Epithelial cell of prostate (primary cell): ENCODE measurements around the gene KLF7.
A peak's percentile ranks its signal among the peaks of the same experiment; 100 is the strongest.

Experiments
- DNase-seq: peaks from one replicate; pipeline ENCODE4 v3.0.0-alpha.2; 2011; ENCODE audit warnings: low read depth, low spot score
- H3K27ac ChIP-seq: fragments of 450-650 bp; 2 replicates; pipeline ENCODE4 v1.5.1; 2017; ENCODE audit warnings: mild to moderate bottlenecking

Gene KLF7

DNA sequence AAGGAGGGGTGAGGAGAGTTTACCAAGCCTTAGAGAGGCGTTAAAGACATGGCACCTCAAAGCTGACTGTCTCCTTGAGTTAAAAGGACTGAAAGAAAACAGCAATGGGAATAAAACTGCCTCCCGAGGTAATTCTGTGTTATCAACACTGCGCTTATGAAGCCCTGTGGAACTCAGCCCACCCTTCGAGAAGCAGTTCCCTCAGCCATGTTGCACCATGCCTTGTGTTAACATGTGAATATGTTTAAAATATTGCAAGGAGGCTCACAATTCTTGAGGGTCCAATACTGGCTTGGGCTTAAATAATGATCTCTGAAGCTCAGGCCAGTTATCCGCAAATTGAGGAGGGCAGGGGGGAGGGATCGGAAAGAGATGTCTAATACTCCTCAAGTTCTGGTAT lies 14.7 kb downstream of the KLF7 start:
- no peak for DNase-seq
- H3K27ac ChIP-seq, result no peak overlapping the region

- H3K27ac ChIP-seq, result peak overlapping the region; percentile 21
Observed at GRCh38 chr2:207150284-207150683, 15.5 kb downstream of the KLF7 start.

DNA sequence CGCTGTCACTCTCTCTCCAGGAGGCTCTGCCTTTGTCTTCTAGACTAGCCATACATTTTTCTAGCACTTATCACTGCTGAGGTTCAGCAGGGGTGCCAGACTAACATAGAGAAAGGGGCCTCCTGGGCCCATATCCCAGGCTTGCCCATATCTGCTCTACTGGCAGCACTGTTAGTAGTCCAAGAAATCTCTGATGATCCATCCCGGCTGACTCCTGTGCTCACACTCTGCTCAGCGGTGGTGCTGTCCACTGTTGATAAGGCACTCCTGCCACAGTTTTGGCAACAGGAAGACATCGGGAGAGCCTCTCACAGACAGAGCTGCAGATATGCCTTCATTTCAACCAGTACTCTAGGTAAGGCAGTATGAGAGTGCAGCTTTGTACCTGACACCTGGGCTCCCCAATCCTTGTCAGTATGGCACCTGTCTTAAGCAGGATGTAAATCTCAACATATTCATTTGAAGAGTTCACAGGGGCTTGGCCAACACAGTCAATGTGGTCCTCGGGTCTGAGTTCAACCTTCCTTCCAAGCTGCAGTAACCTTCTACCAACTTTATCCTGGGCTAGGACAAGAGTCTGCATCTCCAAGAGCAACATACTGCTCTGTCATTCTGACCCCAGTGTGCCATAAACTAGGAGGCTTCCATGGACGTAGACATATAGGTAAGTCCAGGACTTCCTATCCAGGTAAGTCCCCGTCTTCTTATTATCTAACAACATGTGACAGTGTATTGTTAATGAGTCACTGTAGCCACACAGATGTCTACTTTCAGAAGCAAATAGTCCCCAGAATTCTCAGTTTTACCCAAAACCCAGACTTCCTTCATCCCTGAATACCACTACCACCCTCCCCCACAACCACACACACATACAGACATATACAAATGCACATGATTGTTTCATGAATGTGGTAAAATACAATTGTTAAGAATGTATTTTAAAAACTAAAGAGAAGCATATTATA lies 16.2 kb downstream of the KLF7 start:
- DNase-seq, result no peak
- H3K27ac ChIP-seq, result peak overlapping the region; percentile 21

More at GRCh38 chr2:207150284-207150683, 15.5 kb downstream of the KLF7 start:
- no peak for DNase-seq

DNA sequence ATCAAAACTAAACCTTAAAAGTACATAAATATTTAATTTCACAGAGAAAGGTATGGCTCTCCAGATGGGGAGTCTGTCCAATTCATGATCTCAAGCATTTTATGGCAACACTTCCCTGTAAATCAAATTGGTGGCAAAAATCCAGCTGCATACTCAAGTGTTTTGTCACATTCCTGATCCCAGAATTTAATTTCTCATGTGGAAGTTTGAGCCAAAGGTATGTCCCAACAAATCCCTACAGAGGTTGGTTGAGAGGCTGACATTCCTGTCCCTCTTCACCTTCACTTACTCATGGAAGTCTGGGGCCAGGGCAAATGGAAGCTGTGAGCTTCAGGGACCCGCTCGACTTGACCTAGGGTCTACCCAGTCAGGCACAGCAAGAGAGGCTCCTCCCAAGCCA lies 17.7 kb downstream of the KLF7 start:
- DNase-seq, result no peak
- H3K27ac ChIP-seq, result peak overlapping the region; percentile 21

DNA sequence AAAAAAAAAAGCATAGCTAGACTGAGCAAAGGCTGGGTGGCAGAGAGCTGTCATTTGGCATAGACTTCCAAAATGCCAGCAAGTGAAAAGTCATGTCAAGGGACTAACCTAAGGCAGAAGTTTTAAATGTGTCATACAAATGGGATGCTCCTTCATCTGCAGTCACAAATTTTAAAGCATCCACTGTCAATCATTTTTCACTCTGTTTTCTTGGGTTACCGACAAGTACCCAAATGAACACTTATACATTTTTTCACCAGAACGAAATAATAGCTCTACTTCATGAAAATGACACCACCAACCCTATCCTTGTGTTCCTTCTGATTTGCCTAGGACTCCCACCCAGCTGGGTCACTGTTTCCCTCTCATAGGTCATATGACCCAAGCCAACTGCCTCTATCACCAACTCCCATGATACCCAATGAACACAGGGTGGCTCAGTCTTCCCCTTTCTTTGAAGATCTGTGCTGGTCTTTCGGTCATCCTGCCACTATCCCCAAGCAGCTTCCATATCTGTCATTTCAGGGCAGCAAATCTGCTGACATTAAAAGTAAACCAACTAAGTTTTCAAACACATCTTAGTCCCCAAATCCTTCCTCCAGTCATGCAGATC lies 21.5 kb downstream of the KLF7 start:
- no peak overlapping the region for H3K27ac ChIP-seq
- no peak for DNase-seq

DNA sequence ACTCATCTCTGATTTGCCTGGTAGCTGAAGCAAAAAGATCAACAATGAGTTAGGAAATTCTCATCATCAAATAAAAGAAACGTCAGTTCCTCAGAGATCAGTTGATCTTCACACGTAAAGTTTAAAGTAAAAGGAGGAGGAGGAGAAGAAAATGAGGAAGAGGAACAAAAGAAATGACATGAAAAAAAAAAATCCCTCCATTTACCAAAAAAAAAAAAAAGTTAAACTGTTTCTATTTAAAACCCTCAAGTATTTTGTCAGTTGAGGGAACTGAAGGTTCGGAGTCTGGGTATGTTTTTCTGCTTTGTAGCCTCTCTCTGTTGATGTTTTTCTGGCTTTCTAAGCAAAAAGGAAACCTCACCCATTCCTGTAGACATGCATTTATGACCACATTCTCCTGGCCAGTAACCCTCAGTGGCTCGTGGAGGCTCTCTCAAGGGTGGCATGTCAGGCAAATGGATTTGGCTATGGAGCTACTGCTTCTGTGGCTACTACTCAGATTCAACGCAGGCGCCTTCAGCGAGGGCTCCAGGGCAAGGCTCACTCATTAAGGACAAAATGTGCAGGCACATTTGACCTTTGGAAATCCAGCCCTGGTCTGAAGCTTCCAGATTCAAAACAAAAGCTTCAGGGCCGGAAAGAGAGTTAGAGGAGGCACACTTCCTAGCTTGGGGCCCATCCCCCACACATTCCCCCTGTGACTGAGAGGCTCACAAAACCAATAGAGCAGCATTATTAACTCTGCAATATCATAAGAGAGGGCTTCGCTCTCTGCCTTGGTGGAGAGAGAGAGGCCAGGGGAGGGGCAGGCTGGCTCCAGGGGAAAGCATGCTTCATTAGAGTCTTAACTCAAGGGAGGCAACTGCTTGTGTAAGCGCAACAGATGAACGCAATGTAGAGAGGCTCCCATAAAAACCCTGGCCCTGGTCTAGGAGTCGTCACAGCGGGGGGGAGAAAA lies 22.3 kb downstream of the KLF7 start:
- H3K27ac ChIP-seq, result peak overlapping the region; percentile 11
- no peak for DNase-seq

GRCh38 chr2:207142461-207142860 lies 23.3 kb downstream of the KLF7 start:
- no peak for DNase-seq
- H3K27ac ChIP-seq, result peak overlapping the region; percentile 11

GRCh38 chr2:207141386-207141785 lies 24.4 kb downstream of the KLF7 start:
- no peak for DNase-seq
- peak overlapping the region; percentile 13 for H3K27ac ChIP-seq

DNA sequence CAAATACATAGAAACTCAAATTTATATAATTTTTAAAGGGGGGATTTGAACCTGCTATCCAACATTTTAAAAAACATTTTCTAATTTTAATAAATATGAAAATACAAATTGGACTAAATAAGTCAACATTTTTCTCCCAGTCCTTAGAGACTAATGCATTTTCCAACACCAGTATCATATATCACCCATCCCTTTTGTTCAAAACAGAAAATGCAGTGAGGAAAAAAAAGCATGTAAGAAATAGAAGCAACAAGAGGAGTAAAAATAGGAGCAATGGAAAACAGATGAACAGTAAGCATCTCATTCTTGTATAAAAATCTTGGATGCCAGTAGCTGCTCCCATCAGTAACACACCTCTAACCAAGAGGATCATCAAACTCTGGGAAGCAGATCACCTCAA lies 25.5 kb downstream of the KLF7 start:
- DNase-seq, result no peak
- H3K27ac ChIP-seq, result no peak overlapping the region

GRCh38 chr2:207139552-207139951 lies 26.2 kb downstream of the KLF7 start:
- no peak for DNase-seq
- peak overlapping the region; percentile 70 for H3K27ac ChIP-seq

DNA sequence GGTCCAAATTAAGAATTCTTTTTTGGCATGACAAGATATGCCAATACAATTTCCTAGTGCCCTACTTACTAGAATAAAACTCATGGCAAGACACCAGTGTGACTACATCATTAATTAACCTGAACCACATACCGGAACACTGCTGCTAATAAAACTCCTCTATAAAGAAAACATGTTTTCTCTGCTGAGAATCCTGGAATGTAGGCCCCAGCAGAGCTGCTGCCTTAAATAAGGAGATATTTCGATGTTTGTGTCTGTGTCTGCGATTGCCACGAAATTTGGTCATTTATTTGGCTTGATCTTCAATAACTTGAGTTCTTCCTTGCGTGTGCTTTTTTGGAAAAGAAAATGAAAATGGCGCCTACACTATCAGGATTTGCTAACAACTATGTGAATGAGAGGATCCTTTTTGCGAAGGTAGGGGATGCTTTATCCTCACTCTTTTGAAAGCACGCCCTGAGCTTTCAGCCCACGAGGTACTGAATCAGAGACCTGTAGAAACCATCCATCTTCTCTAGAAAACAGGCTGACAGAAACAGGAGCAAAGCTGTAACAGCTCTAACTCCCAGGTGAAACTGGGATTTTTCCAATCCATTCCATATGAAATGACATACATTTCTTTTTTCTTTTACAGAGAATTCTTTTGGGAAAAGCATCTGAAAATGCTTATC lies 27.0 kb downstream of the KLF7 start:
- DNase-seq, result no peak
- peak overlapping the region; percentile 70 for H3K27ac ChIP-seq

DNA sequence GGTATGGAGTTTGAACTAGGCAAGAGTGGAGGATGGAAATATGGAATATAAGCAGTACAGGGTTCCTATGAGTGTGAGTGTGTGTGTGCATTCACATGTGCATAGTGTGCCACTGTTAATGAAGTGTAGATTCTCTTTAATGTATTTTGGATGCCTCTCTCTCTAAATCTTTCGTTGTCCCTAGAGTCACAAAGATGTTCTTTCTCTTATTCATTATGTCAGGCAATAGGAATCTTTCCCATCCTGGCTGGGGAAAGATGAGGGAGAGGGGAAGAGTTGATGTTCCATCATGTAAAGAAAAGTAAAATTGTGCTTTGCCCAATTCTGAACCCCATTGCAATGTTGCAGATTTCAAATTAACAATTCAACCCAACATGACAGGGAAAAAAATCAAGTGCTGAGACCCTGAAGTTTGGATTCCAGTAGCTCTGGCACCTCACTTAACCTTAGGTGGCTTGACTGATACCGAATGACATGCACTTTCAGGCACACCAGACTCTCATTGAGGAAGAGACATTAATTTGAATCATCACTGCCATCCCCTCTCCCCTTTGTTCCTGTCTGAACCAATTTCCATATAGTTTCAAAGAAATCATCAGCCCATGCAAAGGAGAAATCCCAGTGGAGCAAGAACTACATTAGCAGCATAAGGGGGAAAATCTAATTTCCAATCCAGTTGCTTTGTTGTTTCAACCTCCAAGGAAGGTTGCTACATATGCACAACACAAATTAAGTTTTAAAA lies 28.0 kb downstream of the KLF7 start:
- no peak for DNase-seq
- H3K27ac ChIP-seq, result peak overlapping the region; percentile 70

DNA sequence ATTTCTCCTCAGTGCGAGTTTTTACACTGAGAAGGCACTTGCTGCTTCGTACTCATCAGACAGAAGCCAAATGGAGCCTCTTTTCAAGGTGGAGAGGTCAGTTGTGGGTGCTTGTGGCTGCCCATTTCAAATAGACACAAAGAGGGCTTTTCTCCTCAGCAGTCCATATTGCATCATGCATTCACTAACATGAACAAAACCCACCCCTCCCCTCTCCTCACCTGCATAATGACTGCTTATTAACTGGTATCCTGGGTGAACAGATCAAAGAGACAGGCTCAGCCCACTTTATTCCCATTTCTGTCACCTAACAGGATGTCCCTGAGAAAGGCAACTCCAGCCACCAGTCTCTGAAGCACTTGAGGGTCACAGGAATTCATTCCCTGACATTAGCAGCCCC lies 28.9 kb downstream of the KLF7 start:
- DNase-seq, result no peak
- H3K27ac ChIP-seq, result peak overlapping the region; percentile 70

DNA sequence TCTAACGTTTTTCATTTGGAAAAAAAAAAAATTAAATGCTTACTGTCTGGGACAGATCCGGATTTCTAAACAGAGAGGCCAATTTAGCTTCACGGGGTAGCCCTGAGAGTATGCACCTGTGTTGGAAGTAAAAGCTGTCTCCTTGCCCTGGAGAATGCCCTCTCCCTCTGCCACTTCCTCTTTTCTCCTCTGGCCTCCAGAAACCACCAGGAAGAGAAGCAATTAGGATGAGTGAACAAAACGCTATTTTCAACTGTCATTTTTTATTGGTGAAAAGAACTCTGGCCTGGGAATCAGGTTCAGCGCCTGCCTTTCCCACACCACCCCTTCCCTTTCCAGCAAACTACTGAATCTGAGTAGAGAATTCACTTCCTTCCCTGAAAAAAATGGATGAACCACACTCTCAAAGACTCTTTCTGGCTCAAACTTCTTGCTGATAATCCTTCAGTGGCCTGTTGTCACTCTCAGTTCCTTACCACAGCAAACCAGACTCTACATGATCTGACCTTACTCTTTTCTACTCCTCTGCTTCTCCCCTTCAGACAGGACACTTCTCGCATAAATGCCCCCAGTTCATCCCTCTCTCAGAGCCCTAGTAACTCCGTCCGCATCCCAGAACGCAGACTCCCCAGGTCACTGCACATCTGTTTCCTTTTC lies 29.8 kb downstream of the KLF7 start:
- peak overlapping the region; percentile 70 for H3K27ac ChIP-seq
- DNase-seq, result no peak

GRCh38 chr2:207135340-207135739 lies 30.4 kb downstream of the KLF7 start:
- DNase-seq, result peak; percentile 20
- peak overlapping the region; percentile 70 for H3K27ac ChIP-seq

- DNase-seq, result peak; percentile 14
- peak overlapping the region; percentile 70 for H3K27ac ChIP-seq
Observed at GRCh38 chr2:207133820-207134519, 31.8 kb downstream of the KLF7 start.

DNA sequence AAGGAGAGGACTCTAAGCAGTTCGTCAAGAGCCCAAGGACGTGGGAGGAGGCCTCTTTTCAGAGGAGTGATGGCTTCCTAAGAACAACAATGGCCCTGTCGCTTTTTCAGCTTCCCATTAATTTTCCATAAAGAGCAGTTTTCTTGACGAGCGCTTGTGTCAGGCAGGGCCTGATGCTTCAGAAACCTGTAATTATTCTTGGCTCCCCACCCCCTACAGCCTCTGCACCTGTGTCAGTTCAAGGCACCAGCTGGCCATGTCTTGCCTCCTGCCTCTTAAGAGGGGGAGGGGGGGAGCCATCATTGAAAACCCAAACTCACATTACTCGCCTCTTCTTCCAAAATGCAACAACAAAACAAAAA lies 32.3 kb downstream of the KLF7 start:
- DNase-seq, result no peak
- peak overlapping the region; percentile 70 for H3K27ac ChIP-seq

- H3K27ac ChIP-seq, result peak overlapping the region; percentile 70
- DNase-seq, result no peak
Observed at GRCh38 chr2:207132019-207132418, 33.7 kb downstream of the KLF7 start.
